GM23338 (cell line): Measurements from ENCODE around the gene ZBTB42.

Experiments
- EZH2 ChIP-seq: fragments of 200-600 bp; sonication (generic); IDR thresholded peaks from one replicate; pipeline ENCODE4 v1.8.0; 2017; ENCODE audit warnings: antibody characterized with exemption, mild to moderate bottlenecking, low read depth; ENCODE audit not compliant: unreplicated experiment
- EZH2phosphoT487 ChIP-seq: fragments of 200-600 bp; sonication (generic); IDR thresholded peaks from one replicate; pipeline ENCODE4 v1.8.1; 2018; ENCODE audit warnings: antibody characterized with exemption; ENCODE audit not compliant: unreplicated experiment
- POLR2AphosphoS5 ChIP-seq: IDR thresholded peaks from 2 replicates; pipeline ENCODE4 v1.6.1; 2016; ENCODE audit warnings: antibody characterized with exemption, low read depth
- ZNF331 ChIP-seq: fragments of 250-450 bp; sonication (Bioruptor Pico); IDR thresholded peaks from 2 replicates; pipeline ENCODE4 v1.5.0; 2020; ENCODE audit warnings: low read depth, mild to moderate bottlenecking, moderate library complexity
- TF ChIP-seq, protein P1 (sequence below), 2 experiments: fragments of 200-600 bp in 1 of 2; sonication (generic) in 1 of 2; conservative IDR thresholded peaks; 2 replicates each; pipeline versions ENCODE4 v1.5.1 to v1.6.1; 2016 to 2017; ENCODE audit warnings: antibody characterized with exemption in 2 of 2, low read depth in 2 of 2, mild to moderate bottlenecking in 2 of 2, moderate library complexity in 1 of 2
- TF ChIP-seq, protein P2 (sequence below): IDR thresholded peaks from one replicate; pipeline ENCODE4 v1.6.1; 2018; ENCODE audit warnings: antibody characterized with exemption; ENCODE audit not compliant: unreplicated experiment

DNA sequence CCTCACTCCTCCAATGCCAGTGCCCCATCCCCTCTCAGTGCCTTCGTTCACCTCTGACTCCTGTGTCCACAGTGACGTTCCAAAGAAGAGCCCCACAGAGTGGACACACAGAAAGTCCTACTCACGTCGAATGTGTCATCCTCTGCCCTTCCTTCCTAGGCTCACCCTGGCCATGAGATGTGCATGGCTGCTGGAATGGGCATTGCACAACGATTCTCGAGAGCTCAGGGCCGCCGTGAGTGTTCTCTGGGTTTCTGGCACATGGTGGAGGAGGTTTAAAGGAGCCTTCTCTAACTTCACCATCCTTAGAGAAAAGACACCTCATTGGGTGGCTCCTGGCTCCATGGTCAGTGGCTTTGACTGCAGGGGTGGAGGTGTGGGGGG, 51.4 kb downstream of the ZBTB42 start:
- TF ChIP-seq, protein P1, sequence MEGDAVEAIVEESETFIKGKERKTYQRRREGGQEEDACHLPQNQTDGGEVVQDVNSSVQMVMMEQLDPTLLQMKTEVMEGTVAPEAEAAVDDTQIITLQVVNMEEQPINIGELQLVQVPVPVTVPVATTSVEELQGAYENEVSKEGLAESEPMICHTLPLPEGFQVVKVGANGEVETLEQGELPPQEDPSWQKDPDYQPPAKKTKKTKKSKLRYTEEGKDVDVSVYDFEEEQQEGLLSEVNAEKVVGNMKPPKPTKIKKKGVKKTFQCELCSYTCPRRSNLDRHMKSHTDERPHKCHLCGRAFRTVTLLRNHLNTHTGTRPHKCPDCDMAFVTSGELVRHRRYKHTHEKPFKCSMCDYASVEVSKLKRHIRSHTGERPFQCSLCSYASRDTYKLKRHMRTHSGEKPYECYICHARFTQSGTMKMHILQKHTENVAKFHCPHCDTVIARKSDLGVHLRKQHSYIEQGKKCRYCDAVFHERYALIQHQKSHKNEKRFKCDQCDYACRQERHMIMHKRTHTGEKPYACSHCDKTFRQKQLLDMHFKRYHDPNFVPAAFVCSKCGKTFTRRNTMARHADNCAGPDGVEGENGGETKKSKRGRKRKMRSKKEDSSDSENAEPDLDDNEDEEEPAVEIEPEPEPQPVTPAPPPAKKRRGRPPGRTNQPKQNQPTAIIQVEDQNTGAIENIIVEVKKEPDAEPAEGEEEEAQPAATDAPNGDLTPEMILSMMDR (conservative IDR thresholded peaks at IDR 0.05; ENCODE audit: low read depth in 2 of 2), result no peak
- TF ChIP-seq EZH2phosphoT487, result no peak
- TF ChIP-seq EZH2, result no peak
- no peak for TF ChIP-seq POLR2AphosphoS5
- TF ChIP-seq, protein P2, sequence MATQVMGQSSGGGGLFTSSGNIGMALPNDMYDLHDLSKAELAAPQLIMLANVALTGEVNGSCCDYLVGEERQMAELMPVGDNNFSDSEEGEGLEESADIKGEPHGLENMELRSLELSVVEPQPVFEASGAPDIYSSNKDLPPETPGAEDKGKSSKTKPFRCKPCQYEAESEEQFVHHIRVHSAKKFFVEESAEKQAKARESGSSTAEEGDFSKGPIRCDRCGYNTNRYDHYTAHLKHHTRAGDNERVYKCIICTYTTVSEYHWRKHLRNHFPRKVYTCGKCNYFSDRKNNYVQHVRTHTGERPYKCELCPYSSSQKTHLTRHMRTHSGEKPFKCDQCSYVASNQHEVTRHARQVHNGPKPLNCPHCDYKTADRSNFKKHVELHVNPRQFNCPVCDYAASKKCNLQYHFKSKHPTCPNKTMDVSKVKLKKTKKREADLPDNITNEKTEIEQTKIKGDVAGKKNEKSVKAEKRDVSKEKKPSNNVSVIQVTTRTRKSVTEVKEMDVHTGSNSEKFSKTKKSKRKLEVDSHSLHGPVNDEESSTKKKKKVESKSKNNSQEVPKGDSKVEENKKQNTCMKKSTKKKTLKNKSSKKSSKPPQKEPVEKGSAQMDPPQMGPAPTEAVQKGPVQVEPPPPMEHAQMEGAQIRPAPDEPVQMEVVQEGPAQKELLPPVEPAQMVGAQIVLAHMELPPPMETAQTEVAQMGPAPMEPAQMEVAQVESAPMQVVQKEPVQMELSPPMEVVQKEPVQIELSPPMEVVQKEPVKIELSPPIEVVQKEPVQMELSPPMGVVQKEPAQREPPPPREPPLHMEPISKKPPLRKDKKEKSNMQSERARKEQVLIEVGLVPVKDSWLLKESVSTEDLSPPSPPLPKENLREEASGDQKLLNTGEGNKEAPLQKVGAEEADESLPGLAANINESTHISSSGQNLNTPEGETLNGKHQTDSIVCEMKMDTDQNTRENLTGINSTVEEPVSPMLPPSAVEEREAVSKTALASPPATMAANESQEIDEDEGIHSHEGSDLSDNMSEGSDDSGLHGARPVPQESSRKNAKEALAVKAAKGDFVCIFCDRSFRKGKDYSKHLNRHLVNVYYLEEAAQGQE, result no peak
- TF ChIP-seq ZNF331, result no peak
